Thyroid gland (tissue), 4 donors: ENCODE measurements around the gene AGTRAP. TPM values are rescaled to one million over a fixed set of nuclear protein-coding genes. Genes with fewer than 3 reads are reported as not detected.

ENCODE experiments used
- DNase-seq, 2 donors: peaks; one replicate each; pipeline ENCODE4 v3.0.0-alpha.2; 2019
- H3K27ac ChIP-seq, 3 donors: fragments of 200-600 bp; sonication (generic); 1 replicate in 2 of 3; 2 replicates in 1 of 3; pipeline ENCODE4 v1.5.1; 2016 to 2019; ENCODE audit warnings: mild to moderate bottlenecking in 1 of 3, moderate library complexity in 1 of 3
- H3K27me3 ChIP-seq: fragments of 200-600 bp; sonication (generic); one replicate; pipeline ENCODE4 v1.5.1; 2019
- H3K36me3 ChIP-seq, 2 donors: fragments of 200-600 bp; sonication (generic); one replicate each; pipeline ENCODE4 v1.5.1; 2016 to 2019
- H3K4me1 ChIP-seq, 2 donors: fragments of 200-600 bp; sonication (generic); one replicate each; pipeline ENCODE4 v1.5.1; 2017 to 2019
- H3K4me3 ChIP-seq, 3 donors: fragments of 200-600 bp; sonication (generic); replicated peaks in 1 of 3; 1 replicate in 2 of 3; 2 replicates in 1 of 3; pipeline ENCODE4 v1.5.1; 2016; ENCODE audit warnings: mild to moderate bottlenecking in 1 of 3
- H3K9me3 ChIP-seq: fragments of 200-600 bp; sonication (generic); one replicate; pipeline ENCODE4 v1.5.1; 2017
- CTCF ChIP-seq, 6 experiments: fragments of 200-600 bp in 3 of 6; fragments of 450-650 bp in 3 of 6; sonication (generic) in 3 of 6; IDR thresholded peaks; one replicate each; pipeline ENCODE4 v1.5.1; 2016 to 2019; ENCODE audit warnings: antibody characterized with exemption in 6 of 6, mild to moderate bottlenecking in 2 of 6, inconsistent platforms in 1 of 6, moderate library complexity in 1 of 6
- POLR2A ChIP-seq, 2 donors: fragments of 450-650 bp; IDR thresholded peaks; one replicate each; pipeline ENCODE4 v1.6.1; 2017; ENCODE audit warnings: antibody characterized with exemption in 2 of 2, mild to moderate bottlenecking in 2 of 2, moderate library complexity in 1 of 2
- WGBS, 2 donors: methylation state at CpG; one replicate each; pipeline ENCODE4 v1.1.5; 2017; 5-methylcytosine and 5-hydroxymethylcytosine counted together
- intact Hi-C: fragments of 100-400 bp; cut with DNase I; formaldehyde crosslinking; loops from one replicate; pipeline ENCODE4 v1.15.1; 2023
- total RNA-seq, 4 donors: library from RNA; depleted of rRNA; stranded (reverse); fragments of >200 nt; gene quantifications; one replicate each; pipeline ENCODE4 v1.2.3, GENCODE V29; 2016

Gene AGTRAP
- total RNA-seq, 4 donors from 2014 or later, result 35.6 to 72.4 (median 63.6) TPM

DNA sequence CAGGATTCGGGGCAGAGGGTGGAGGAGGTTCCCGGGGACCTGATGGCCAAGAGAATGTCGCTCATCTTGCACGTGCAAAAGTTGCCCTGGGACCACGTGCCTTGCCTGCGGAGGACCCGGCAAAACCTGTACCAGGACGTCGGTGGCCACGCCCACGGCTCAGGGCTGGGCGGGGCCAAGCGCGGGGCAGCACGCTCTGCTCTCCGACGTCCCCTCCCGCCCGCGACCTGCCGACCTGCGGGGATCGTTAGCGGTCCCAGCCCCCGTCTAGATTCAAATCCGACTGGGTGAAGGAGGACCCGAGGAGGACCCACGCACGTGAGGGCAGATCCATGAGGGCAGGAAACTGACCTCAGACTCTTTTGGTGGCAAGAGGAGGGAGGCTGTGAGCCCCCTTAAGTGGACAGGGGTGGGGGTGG is 26.1 kb downstream of the AGTRAP start, which contains the start of gene C1orf167:
TSS of gene C1orf167 (plus strand) at position 206 of the 419 bp plus-strand sequence. CDS start 2,208 bp downstream, outside the sequence.
- WGBS, 2 donors, result 10 to 23% methylated on average over 3 to 7 of the region's 29 CpGs
- no peaks in the 10 kb centered on the region for H3K27me3 ChIP-seq
- peaks cover 0 to 5% of the 10 kb centered on the region in 2 donors for H3K4me1 ChIP-seq
- H3K4me3 ChIP-seq, result no peak within 1 kb of the TSS
- peak; percentile 12 to 18 for DNase-seq
- no peaks in the 10 kb centered on the region for H3K9me3 ChIP-seq
- intact Hi-C loops, result no loop called here
- no peak for TF ChIP-seq POLR2A (IDR thresholded peaks at IDR 0.05)
- TF ChIP-seq CTCF (IDR thresholded peaks at IDR 0.05), result no peak
- H3K27ac ChIP-seq, result no peak within 1 kb of the TSS
- H3K36me3 ChIP-seq, result no peaks in the 10 kb centered on the region

- H3K36me3 ChIP-seq, result no peaks in the 10 kb centered on the region
- 36 to 52% methylated on average over 1 to 3 of the region's 3 CpGs for WGBS, 2 donors
- no peaks in the 10 kb centered on the region for H3K9me3 ChIP-seq
- H3K4me1 ChIP-seq, result peaks cover 0 to 5% of the 10 kb centered on the region in 2 donors
- intact Hi-C loops, result no loop called here
- no peak overlapping the region for H3K27ac ChIP-seq
- H3K27me3 ChIP-seq, result no peaks in the 10 kb centered on the region
- TF ChIP-seq CTCF (IDR thresholded peaks at IDR 0.05) (no peak), POLR2A (IDR thresholded peaks at IDR 0.05) (no peak)
- H3K4me3 ChIP-seq, result no peak overlapping the region
- DNase-seq, result peak in 1 of 2 donors; percentile 19
Measured at GRCh38 chr1:11764115-11764514, 28.2 kb downstream of the AGTRAP start.

- H3K4me3 ChIP-seq, result no peak overlapping the region
- 81 to 96% methylated on average over 4 to 5 of the region's 7 CpGs for WGBS, 2 donors
- intact Hi-C loops, result no loop called here
- no peaks in the 10 kb centered on the region for H3K36me3 ChIP-seq
- TF ChIP-seq POLR2A (IDR thresholded peaks at IDR 0.05), result no peak
- TF ChIP-seq CTCF (IDR thresholded peaks at IDR 0.05), result no peak
- no peak for DNase-seq
- peaks cover 0 to 5% of the 10 kb centered on the region in 2 donors for H3K4me1 ChIP-seq
- no peaks in the 10 kb centered on the region for H3K27me3 ChIP-seq
- no peak overlapping the region for H3K27ac ChIP-seq
- H3K9me3 ChIP-seq, result no peaks in the 10 kb centered on the region
Measured at GRCh38 chr1:11764519-11764918, 28.6 kb downstream of the AGTRAP start.

DNA sequence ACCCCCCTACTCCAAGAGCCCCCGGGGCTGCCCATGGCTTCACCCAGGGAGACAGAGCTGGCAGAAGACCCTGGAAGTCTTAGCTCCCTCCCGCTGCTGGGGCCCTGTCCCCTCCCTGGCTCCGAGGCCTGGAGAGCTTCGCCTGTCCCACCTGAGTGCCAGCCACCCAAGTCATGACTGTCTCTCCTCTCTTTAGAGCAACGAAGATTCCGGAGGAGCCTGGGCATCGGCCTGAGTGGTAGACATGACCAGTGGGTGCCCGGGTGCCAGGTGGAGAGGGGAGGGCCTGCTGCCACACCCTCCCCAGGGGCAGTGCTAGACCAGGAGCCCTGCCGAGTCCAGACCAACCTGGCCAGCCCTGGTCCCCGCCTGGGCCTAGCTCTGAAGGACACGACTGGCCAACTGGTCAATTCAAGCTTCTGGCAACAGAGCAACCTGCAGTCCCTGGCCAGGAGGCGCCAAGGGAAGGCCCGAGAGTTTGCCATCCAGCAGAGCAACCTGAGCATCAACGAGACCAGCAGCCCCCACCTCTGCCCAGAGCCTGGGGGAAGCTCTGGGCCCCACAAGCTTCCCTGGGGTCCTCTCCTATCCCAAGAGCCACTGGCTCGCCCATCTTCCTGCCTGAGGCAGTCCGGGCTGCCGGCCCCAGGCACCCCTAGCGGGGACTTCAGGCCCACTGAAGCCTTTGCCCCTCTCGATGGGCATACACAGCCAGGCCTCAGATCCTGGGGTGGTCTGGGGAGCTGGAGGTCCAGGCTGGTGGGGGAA is 29.9 kb downstream of the AGTRAP start:
- intact Hi-C loops, result no loop called here
- H3K4me1 ChIP-seq, result peaks cover 0 to 5% of the 10 kb centered on the region in 2 donors
- DNase-seq, result no peak
- TF ChIP-seq CTCF (IDR thresholded peaks at IDR 0.05) (no peak), POLR2A (IDR thresholded peaks at IDR 0.05) (no peak)
- no peaks in the 10 kb centered on the region for H3K36me3 ChIP-seq
- H3K27ac ChIP-seq, result no peak overlapping the region
- 77 to 87% methylated on average over 6 to 8 of the region's 19 CpGs for WGBS, 2 donors
- no peaks in the 10 kb centered on the region for H3K27me3 ChIP-seq
- H3K9me3 ChIP-seq, result no peaks in the 10 kb centered on the region
- H3K4me3 ChIP-seq, result no peak overlapping the region

DNA sequence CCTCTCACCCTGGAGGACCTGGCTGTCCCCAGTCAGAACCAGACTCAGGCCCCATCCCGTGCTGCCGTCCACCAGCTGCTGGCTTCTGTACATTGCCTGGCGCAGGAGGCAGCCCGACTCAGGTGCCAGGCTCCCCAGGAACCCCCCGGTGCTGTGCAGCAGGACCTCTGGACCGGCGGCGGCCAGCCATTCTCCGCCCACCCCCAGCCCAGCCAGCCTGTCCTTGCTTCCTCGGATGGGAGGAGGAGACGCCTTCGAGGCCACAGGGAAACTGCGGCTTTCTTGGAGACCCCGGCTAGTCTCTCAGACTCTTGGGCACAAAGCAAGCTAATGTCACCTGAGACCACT is 30.5 kb downstream of the AGTRAP start:
- WGBS, 2 donors, result 70 to 79% methylated on average over 2 to 4 of the region's 14 CpGs
- no peaks in the 10 kb centered on the region for H3K27me3 ChIP-seq
- intact Hi-C loops, result no loop called here
- H3K4me1 ChIP-seq, result peaks cover 0 to 5% of the 10 kb centered on the region in 2 donors
- H3K27ac ChIP-seq, result no peak overlapping the region
- no peaks in the 10 kb centered on the region for H3K9me3 ChIP-seq
- no peak overlapping the region for H3K4me3 ChIP-seq
- TF ChIP-seq CTCF (IDR thresholded peaks at IDR 0.05), result no peak
- TF ChIP-seq POLR2A (IDR thresholded peaks at IDR 0.05), result no peak
- H3K36me3 ChIP-seq, result no peaks in the 10 kb centered on the region
- no peak for DNase-seq
